ENCODE measurements around the gene KIF16B. TPM values are rescaled to one million over a fixed set of nuclear protein-coding genes. Genes with fewer than 3 reads are reported as not detected.

The KIF16B gene
- total and polyA plus RNA-seq, 4 experiments from 2014 or later = 3.2 to 12.0 (median 10.0) TPM

DNA sequence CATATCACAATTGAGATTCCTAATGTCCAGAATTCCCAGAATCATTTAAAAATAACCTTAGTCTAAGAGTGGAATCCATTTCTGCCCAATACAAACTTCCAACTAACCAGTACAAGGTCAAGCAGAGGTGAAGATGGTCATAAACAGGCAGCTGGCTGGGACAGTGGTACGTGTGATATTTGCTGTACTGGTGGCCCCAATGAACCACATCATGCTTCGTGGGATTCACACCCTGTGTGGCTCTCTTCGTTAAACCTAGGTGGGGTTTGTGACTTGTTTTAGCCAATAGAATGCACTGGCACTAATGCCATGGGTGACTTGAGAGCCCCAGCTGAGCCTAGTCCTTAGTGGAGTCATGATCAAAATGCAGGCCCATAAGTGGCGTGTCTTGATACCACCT is 286.6 kb downstream of the KIF16B start:
- Histone ChIP-seq H3K27me3 (ENCODE audit: insufficient read depth, low read length) (no peaks in the 10 kb centered on the region), H3K27ac (ENCODE audit: low read depth, low read length) (no peak overlapping the region), H3K4me1 (ENCODE audit: insufficient read depth, low read length) (no peaks in the 10 kb centered on the region), H3K9me3 (ENCODE audit: control insufficient read depth in 1 of 2, low read length in 2 of 2) (no peaks in the 10 kb centered on the region), H3K36me3 (ENCODE audit: insufficient read depth, low read length) (no peaks in the 10 kb centered on the region), H3K4me3 (ENCODE audit: low read length in 2 of 2) (no peak overlapping the region)
- intact Hi-C loops (cut with micrococcal nuclease) = no loop called here
- peaks cover 45 to 63% of the 10 kb centered on the region in 2 donors for H3K36me3 Mint-ChIP-seq
- no peaks in the 10 kb centered on the region for H3K4me1 Mint-ChIP-seq
- ChIA-PET CTCF (ENCODE audit: partially characterized antibody) (no interaction called here), POLR2A (ENCODE audit: partially characterized antibody) (no interaction called here)
- no peaks in the 10 kb centered on the region for H3K27me3 Mint-ChIP-seq
- no peak overlapping the region for H3K27ac Mint-ChIP-seq
- DNase-seq = no peak
- peaks cover 0 to 17% (median 4%) of the 10 kb centered on the region in 8 donors for H3K9me3 Mint-ChIP-seq
- H3K4me3 Mint-ChIP-seq = no peak overlapping the region

DNA sequence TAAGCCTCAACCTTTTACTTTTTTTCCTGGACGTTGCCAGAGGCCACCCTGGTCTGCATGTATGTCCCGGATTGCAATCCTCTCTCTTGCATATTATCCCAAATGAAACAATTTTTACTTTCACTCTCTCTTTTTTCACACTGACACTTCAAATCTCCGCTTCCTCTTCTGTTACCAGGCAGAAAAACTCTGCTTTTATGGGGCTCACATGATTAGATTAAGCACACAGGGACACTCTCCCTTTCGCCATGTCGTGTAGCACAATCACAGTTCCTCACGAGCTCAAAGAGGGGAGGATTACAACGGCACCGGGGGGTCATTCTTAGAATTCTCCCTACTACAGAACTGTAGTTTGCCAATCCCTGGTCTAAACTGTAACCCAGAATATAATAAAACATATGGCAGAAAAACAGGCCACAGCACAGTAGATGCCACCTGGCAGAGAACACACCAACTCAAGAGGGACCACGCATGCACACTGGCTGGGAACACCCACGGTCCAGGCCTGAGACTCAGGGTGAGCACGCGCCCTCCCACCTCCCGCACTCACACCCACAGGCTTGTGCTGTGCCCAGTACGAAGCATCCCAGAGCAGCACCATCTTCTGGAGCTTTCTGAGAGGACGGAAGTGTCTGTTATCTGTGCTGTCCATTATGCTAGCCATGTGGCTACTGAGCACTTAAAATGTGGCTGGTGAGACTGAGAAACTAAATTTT is 288.7 kb downstream of the KIF16B start:
- no peaks in the 10 kb centered on the region for H3K27me3 ChIP-seq (ENCODE audit: insufficient read depth, low read length)
- no peak overlapping the region for H3K27ac ChIP-seq (ENCODE audit: low read depth, low read length)
- CTCF ChIA-PET (ENCODE audit: partially characterized antibody) = no interaction called here
- no peak overlapping the region for H3K27ac Mint-ChIP-seq
- POLR2A ChIA-PET (ENCODE audit: partially characterized antibody) = no interaction called here
- no peak overlapping the region for H3K4me3 Mint-ChIP-seq
- no peaks in the 10 kb centered on the region for H3K27me3 Mint-ChIP-seq
- no peak overlapping the region for H3K4me3 ChIP-seq (ENCODE audit: low read length in 2 of 2)
- no peak for DNase-seq
- no peaks in the 10 kb centered on the region for H3K9me3 ChIP-seq (ENCODE audit: control insufficient read depth in 1 of 2, low read length in 2 of 2)
- H3K36me3 Mint-ChIP-seq = peaks cover 32 to 51% of the 10 kb centered on the region in 2 donors
- H3K4me1 Mint-ChIP-seq = no peaks in the 10 kb centered on the region
- H3K9me3 Mint-ChIP-seq = peaks cover 0 to 8% (median 3%) of the 10 kb centered on the region in 8 donors
- H3K36me3 ChIP-seq (ENCODE audit: insufficient read depth, low read length) = no peaks in the 10 kb centered on the region
- intact Hi-C loops (cut with micrococcal nuclease) = no loop called here
- no peaks in the 10 kb centered on the region for H3K4me1 ChIP-seq (ENCODE audit: insufficient read depth, low read length)

GRCh38 chr20:16283978-16284377 is 289.3 kb downstream of the KIF16B start:
- no peaks in the 10 kb centered on the region for H3K9me3 ChIP-seq (ENCODE audit: control insufficient read depth in 1 of 2, low read length in 2 of 2)
- no peaks in the 10 kb centered on the region for H3K4me1 ChIP-seq (ENCODE audit: insufficient read depth, low read length)
- Mint-ChIP-seq H3K36me3 (peaks cover 28 to 47% of the 10 kb centered on the region in 2 donors), H3K27me3 (no peaks in the 10 kb centered on the region), H3K4me3 (no peak overlapping the region), H3K4me1 (no peaks in the 10 kb centered on the region), H3K27ac (no peak overlapping the region), H3K9me3 (peaks cover 0 to 8% (median 2%) of the 10 kb centered on the region in 8 donors)
- H3K27ac ChIP-seq (ENCODE audit: low read depth, low read length) = no peak overlapping the region
- no peak for DNase-seq
- H3K36me3 ChIP-seq (ENCODE audit: insufficient read depth, low read length) = no peaks in the 10 kb centered on the region
- POLR2A ChIA-PET (ENCODE audit: partially characterized antibody) = no interaction called here
- H3K4me3 ChIP-seq (ENCODE audit: low read length in 2 of 2) = no peak overlapping the region
- no peaks in the 10 kb centered on the region for H3K27me3 ChIP-seq (ENCODE audit: insufficient read depth, low read length)
- CTCF ChIA-PET (ENCODE audit: partially characterized antibody) = no interaction called here
- intact Hi-C loops (cut with micrococcal nuclease) = no loop called here

GRCh38 chr20:16283307-16283706 is 289.9 kb downstream of the KIF16B start:
- Mint-ChIP-seq H3K9me3 (peaks cover 0 to 8% (median 2%) of the 10 kb centered on the region in 8 donors), H3K27me3 (no peaks in the 10 kb centered on the region), H3K27ac (no peak overlapping the region), H3K4me3 (no peak overlapping the region), H3K4me1 (no peaks in the 10 kb centered on the region), H3K36me3 (peaks cover 28 to 51% of the 10 kb centered on the region in 2 donors)
- Histone ChIP-seq H3K4me3 (ENCODE audit: low read length in 2 of 2) (no peak overlapping the region), H3K36me3 (ENCODE audit: insufficient read depth, low read length) (no peaks in the 10 kb centered on the region), H3K9me3 (ENCODE audit: control insufficient read depth in 1 of 2, low read length in 2 of 2) (no peaks in the 10 kb centered on the region), H3K4me1 (ENCODE audit: insufficient read depth, low read length) (no peaks in the 10 kb centered on the region), H3K27me3 (ENCODE audit: insufficient read depth, low read length) (no peaks in the 10 kb centered on the region), H3K27ac (ENCODE audit: low read depth, low read length) (no peak overlapping the region)
- ChIA-PET CTCF (ENCODE audit: partially characterized antibody) (no interaction called here), POLR2A (ENCODE audit: partially characterized antibody) (no interaction called here)
- no peak for DNase-seq
- intact Hi-C loops (cut with micrococcal nuclease) = no loop called here

- H3K36me3 Mint-ChIP-seq = peaks cover 22 to 46% of the 10 kb centered on the region in 2 donors
- POLR2A ChIA-PET (ENCODE audit: partially characterized antibody) = no interaction called here
Observed at GRCh38 chr20:16280219-16280618, 293.0 kb downstream of the KIF16B start.

DNA sequence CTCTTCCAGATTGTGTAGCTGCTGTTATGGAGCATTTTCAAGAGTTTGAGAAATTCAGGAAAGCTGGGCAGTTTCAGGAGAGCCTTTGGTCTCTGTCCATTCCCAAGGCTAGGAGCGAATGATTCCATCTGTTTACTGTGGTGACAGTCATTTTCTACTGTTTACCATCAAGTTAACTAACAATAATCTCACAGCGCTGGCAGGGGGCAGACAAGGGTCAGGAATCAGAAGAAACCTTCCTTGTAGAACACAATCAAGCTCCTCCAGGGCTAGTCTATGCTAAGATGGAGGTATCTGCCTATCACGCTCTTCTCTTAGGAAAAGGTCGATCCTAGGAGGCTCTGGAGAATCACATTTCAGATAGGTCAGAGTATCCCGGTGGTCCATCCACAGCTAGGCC is 293.9 kb downstream of the KIF16B start:
- H3K36me3 Mint-ChIP-seq = peaks cover 19 to 46% of the 10 kb centered on the region in 2 donors
- no peaks in the 10 kb centered on the region for H3K9me3 ChIP-seq (ENCODE audit: control insufficient read depth in 1 of 2, low read length in 2 of 2)
- intact Hi-C loops (cut with micrococcal nuclease) = no loop called here
- no peaks in the 10 kb centered on the region for H3K36me3 ChIP-seq (ENCODE audit: insufficient read depth, low read length)
- H3K4me1 ChIP-seq (ENCODE audit: insufficient read depth, low read length) = no peaks in the 10 kb centered on the region
- no peak overlapping the region for H3K27ac Mint-ChIP-seq
- no peak overlapping the region for H3K4me3 Mint-ChIP-seq
- DNase-seq = no peak
- H3K27me3 ChIP-seq (ENCODE audit: insufficient read depth, low read length) = no peaks in the 10 kb centered on the region
- peaks cover 0 to 3% (median 0%) of the 10 kb centered on the region in 8 donors for H3K9me3 Mint-ChIP-seq
- POLR2A ChIA-PET (ENCODE audit: partially characterized antibody) = no interaction called here
- no peaks in the 10 kb centered on the region for H3K27me3 Mint-ChIP-seq
- no peaks in the 10 kb centered on the region for H3K4me1 Mint-ChIP-seq
- H3K27ac ChIP-seq (ENCODE audit: low read depth, low read length) = no peak overlapping the region
- CTCF ChIA-PET (ENCODE audit: partially characterized antibody) = no interaction called here
- H3K4me3 ChIP-seq (ENCODE audit: low read length in 2 of 2) = no peak overlapping the region

More at GRCh38 chr20:16280219-16280618, 293.0 kb downstream of the KIF16B start:
- CTCF ChIA-PET (ENCODE audit: partially characterized antibody) = no interaction called here
- no peaks in the 10 kb centered on the region for H3K27me3 ChIP-seq (ENCODE audit: insufficient read depth, low read length)
- no peaks in the 10 kb centered on the region for H3K4me1 ChIP-seq (ENCODE audit: insufficient read depth, low read length)
- Mint-ChIP-seq H3K27ac (no peak overlapping the region), H3K4me1 (no peaks in the 10 kb centered on the region), H3K4me3 (no peak overlapping the region), H3K27me3 (no peaks in the 10 kb centered on the region), H3K9me3 (peaks cover 0 to 8% (median 0%) of the 10 kb centered on the region in 8 donors)
- H3K9me3 ChIP-seq (ENCODE audit: control insufficient read depth in 1 of 2, low read length in 2 of 2) = no peaks in the 10 kb centered on the region
- H3K27ac ChIP-seq (ENCODE audit: low read depth, low read length) = no peak overlapping the region
- DNase-seq = no peak
- no peak overlapping the region for H3K4me3 ChIP-seq (ENCODE audit: low read length in 2 of 2)
- H3K36me3 ChIP-seq (ENCODE audit: insufficient read depth, low read length) = no peaks in the 10 kb centered on the region
- intact Hi-C loops (cut with micrococcal nuclease) = no loop called here

- POLR2A ChIA-PET (ENCODE audit: partially characterized antibody) = no interaction called here
- no peak for DNase-seq
- Mint-ChIP-seq H3K36me3 (peaks cover 45 to 75% of the 10 kb centered on the region in 2 donors), H3K27me3 (no peaks in the 10 kb centered on the region), H3K4me1 (no peaks in the 10 kb centered on the region), H3K4me3 (no peak overlapping the region), H3K27ac (no peak overlapping the region), H3K9me3 (peaks cover 0 to 4% (median 0%) of the 10 kb centered on the region in 8 donors)
- H3K4me1 ChIP-seq (ENCODE audit: insufficient read depth, low read length) = no peaks in the 10 kb centered on the region
- no peak overlapping the region for H3K27ac ChIP-seq (ENCODE audit: low read depth, low read length)
- intact Hi-C loops (cut with micrococcal nuclease) = no loop called here
- no peaks in the 10 kb centered on the region for H3K27me3 ChIP-seq (ENCODE audit: insufficient read depth, low read length)
- no peaks in the 10 kb centered on the region for H3K36me3 ChIP-seq (ENCODE audit: insufficient read depth, low read length)
- H3K4me3 ChIP-seq (ENCODE audit: low read length in 2 of 2) = no peak overlapping the region
- no peaks in the 10 kb centered on the region for H3K9me3 ChIP-seq (ENCODE audit: control insufficient read depth in 1 of 2, low read length in 2 of 2)
- CTCF ChIA-PET (ENCODE audit: partially characterized antibody) = no interaction called here
Observed at GRCh38 chr20:16273812-16274555, 299.3 kb downstream of the KIF16B start.
